ENCODE data around the gene IST1.
"Not testable (repeated sequence)": the region's sequence is repeated elsewhere in the genome, so short reads cannot be mapped to it uniquely, and the experiment has no call there.

IST1 gene

GRCh38 chr16:71893888-71894228 is 1.5 kb upstream of the IST1 start:
- Mint-ChIP-seq H3K27me3 (peaks cover 10% of the 10 kb centered on the region), H3K4me1 (peaks cover 30% of the 10 kb centered on the region), H3K4me3 (peak overlapping the region; percentile 99), H3K27ac (peak overlapping the region; percentile 99), H3K36me3 (peaks cover 5% of the 10 kb centered on the region), H3K9me3 (no peaks in the 10 kb centered on the region)
- no peak for DNase-seq
- CTCF ChIA-PET, result interaction anchor here (4.2 kb wide), 1 partner anchor 11 kb away, joined by 33 read pairs; the partner anchor contains the start of gene ZNF821

- H3K4me1 Mint-ChIP-seq, result peaks cover 34% of the 10 kb centered on the region
- DNase-seq, result peak; percentile 51
- peaks cover 9% of the 10 kb centered on the region for H3K27me3 Mint-ChIP-seq
- no peaks in the 10 kb centered on the region for H3K9me3 Mint-ChIP-seq
- peaks cover 6% of the 10 kb centered on the region for H3K36me3 Mint-ChIP-seq
- H3K4me3 Mint-ChIP-seq, result peak overlapping the region; percentile 99
- CTCF ChIA-PET, result interaction anchor here (4.2 kb wide), 1 partner anchor 12 kb away, joined by 33 read pairs; the partner anchor contains the start of gene ZNF821
- peak overlapping the region; percentile 99 for H3K27ac Mint-ChIP-seq
These were observed 956 bp upstream of the IST1 start for GRCh38 chr16:71894229-71894920.

GRCh38 chr16:71895679-71896365 is 491 bp downstream of the IST1 start:
- peaks cover 41% of the 10 kb centered on the region for H3K4me1 Mint-ChIP-seq
- no peaks in the 10 kb centered on the region for H3K9me3 Mint-ChIP-seq
- H3K27me3 Mint-ChIP-seq, result peaks cover 4% of the 10 kb centered on the region
- peak overlapping the region; percentile 99 for H3K27ac Mint-ChIP-seq
- no peak for DNase-seq
- CTCF ChIA-PET, result interaction anchor here (4.2 kb wide), 1 partner anchor 13 kb away, joined by 33 read pairs; the partner anchor contains the start of gene ZNF821
- peaks cover 7% of the 10 kb centered on the region for H3K36me3 Mint-ChIP-seq
- peak overlapping the region; percentile 99 for H3K4me3 Mint-ChIP-seq

- H3K27ac Mint-ChIP-seq, result peak overlapping the region; percentile 77
- peaks cover 7% of the 10 kb centered on the region for H3K36me3 Mint-ChIP-seq
- no peaks in the 10 kb centered on the region for H3K9me3 Mint-ChIP-seq
- peaks cover 4% of the 10 kb centered on the region for H3K27me3 Mint-ChIP-seq
- peaks cover 44% of the 10 kb centered on the region for H3K4me1 Mint-ChIP-seq
- peak overlapping the region; percentile 99 for H3K4me3 Mint-ChIP-seq
- CTCF ChIA-PET, result interaction anchor here (1.2 to 4.2 kb wide), 3 partner anchors 14 to 65 kb away, joined by 4 to 33 read pairs (median 5); partner anchors contain the start of gene ZNF821
- no peak for DNase-seq
These were observed 1.5 kb downstream of the IST1 start for GRCh38 chr16:71896764-71897368.

GRCh38 chr16:71899171-71899570 is 3.8 kb downstream of the IST1 start:
- H3K4me1 Mint-ChIP-seq, result peaks cover 55% of the 10 kb centered on the region
- H3K4me3 Mint-ChIP-seq, result no peak overlapping the region
- peaks cover 2% of the 10 kb centered on the region for H3K27me3 Mint-ChIP-seq
- no peak for DNase-seq
- H3K36me3 Mint-ChIP-seq, result peaks cover 9% of the 10 kb centered on the region
- H3K9me3 Mint-ChIP-seq, result no peaks in the 10 kb centered on the region
- CTCF ChIA-PET, result interaction anchor here (1.2 to 1.6 kb wide), 2 partner anchors 15 to 62 kb away, joined by 3 to 5 read pairs; no protein-coding TSS in a partner anchor
- no peak overlapping the region for H3K27ac Mint-ChIP-seq

- CTCF ChIA-PET, result interaction anchor here (1.0 kb wide), 1 partner anchor 15 kb away, joined by 3 read pairs; no protein-coding TSS in a partner anchor
- H3K4me3 Mint-ChIP-seq, result no peak overlapping the region
- DNase-seq, result no peak
- no peaks in the 10 kb centered on the region for H3K27me3 Mint-ChIP-seq
- peaks cover 67% of the 10 kb centered on the region for H3K4me1 Mint-ChIP-seq
- no peak overlapping the region for H3K27ac Mint-ChIP-seq
- peaks cover 15% of the 10 kb centered on the region for H3K36me3 Mint-ChIP-seq
- H3K9me3 Mint-ChIP-seq, result no peaks in the 10 kb centered on the region
These were observed 7.5 kb downstream of the IST1 start for GRCh38 chr16:71902656-71903365.

- DNase-seq, result no peak
- H3K27ac Mint-ChIP-seq, result no peak overlapping the region
- H3K36me3 Mint-ChIP-seq, result peaks cover 17% of the 10 kb centered on the region
- no peaks in the 10 kb centered on the region for H3K9me3 Mint-ChIP-seq
- no peaks in the 10 kb centered on the region for H3K27me3 Mint-ChIP-seq
- CTCF ChIA-PET, result interaction anchor here (1.9 kb wide), 1 partner anchor 58 kb away, joined by 5 read pairs; no protein-coding TSS in a partner anchor
- H3K4me3 Mint-ChIP-seq, result no peak overlapping the region
- H3K4me1 Mint-ChIP-seq, result peaks cover 63% of the 10 kb centered on the region
These were observed 8.3 kb downstream of the IST1 start for GRCh38 chr16:71903608-71904007.

- Mint-ChIP-seq H3K4me3 (no peak overlapping the region), H3K27me3 (no peaks in the 10 kb centered on the region), H3K9me3 (no peaks in the 10 kb centered on the region), H3K27ac (no peak overlapping the region), H3K36me3 (peaks cover 20% of the 10 kb centered on the region), H3K4me1 (peaks cover 61% of the 10 kb centered on the region)
- CTCF ChIA-PET, result interaction anchor here (1.9 kb wide), 1 partner anchor 58 kb away, joined by 5 read pairs; no protein-coding TSS in a partner anchor
- no peak for DNase-seq
These were observed 8.9 kb downstream of the IST1 start for GRCh38 chr16:71904239-71904638.

GRCh38 chr16:71905765-71906164 is 10.4 kb downstream of the IST1 start:
- DNase-seq, CTCF ChIA-PET, H3K4me3 Mint-ChIP-seq: not testable (repeated sequence)

GRCh38 chr16:71911121-71911520 is 15.8 kb downstream of the IST1 start:
- peaks cover 37% of the 10 kb centered on the region for H3K36me3 Mint-ChIP-seq
- no peak for DNase-seq
- H3K4me3 Mint-ChIP-seq, result no peak overlapping the region
- H3K9me3 Mint-ChIP-seq, result no peaks in the 10 kb centered on the region
- CTCF ChIA-PET, result interaction anchor here (1.1 kb wide), 1 partner anchor 51 kb away, joined by 3 read pairs; no protein-coding TSS in a partner anchor
- H3K4me1 Mint-ChIP-seq, result peaks cover 34% of the 10 kb centered on the region
- no peaks in the 10 kb centered on the region for H3K27me3 Mint-ChIP-seq
- H3K27ac Mint-ChIP-seq, result no peak overlapping the region

More at GRCh38 chr16:71905765-71906164, 10.4 kb downstream of the IST1 start:
- Mint-ChIP-seq H3K36me3 (peaks cover 23% of the 10 kb centered on the region), H3K27ac (peak overlapping the region; percentile 4), H3K4me1 (peaks cover 57% of the 10 kb centered on the region)
- H3K9me3 Mint-ChIP-seq, H3K27me3 Mint-ChIP-seq: not testable (repeated sequence)

GRCh38 chr16:71912534-71913275 is 17.4 kb downstream of the IST1 start:
- no peaks in the 10 kb centered on the region for H3K9me3 Mint-ChIP-seq
- no peak for DNase-seq
- H3K4me3 Mint-ChIP-seq, result no peak overlapping the region
- no peak overlapping the region for H3K27ac Mint-ChIP-seq
- H3K36me3 Mint-ChIP-seq, result peaks cover 46% of the 10 kb centered on the region
- no peaks in the 10 kb centered on the region for H3K27me3 Mint-ChIP-seq
- peaks cover 31% of the 10 kb centered on the region for H3K4me1 Mint-ChIP-seq
- CTCF ChIA-PET, result no interaction called here

GRCh38 chr16:71914802-71915201 is 19.5 kb downstream of the IST1 start:
- H3K36me3 Mint-ChIP-seq, result peaks cover 51% of the 10 kb centered on the region
- H3K27me3 Mint-ChIP-seq, result no peaks in the 10 kb centered on the region
- peaks cover 30% of the 10 kb centered on the region for H3K4me1 Mint-ChIP-seq
- no peaks in the 10 kb centered on the region for H3K9me3 Mint-ChIP-seq
- CTCF ChIA-PET, result no interaction called here
- no peak for DNase-seq
- H3K27ac Mint-ChIP-seq, result no peak overlapping the region
- H3K4me3 Mint-ChIP-seq, result no peak overlapping the region

GRCh38 chr16:71915350-71915749 is 20.0 kb downstream of the IST1 start:
- no peak overlapping the region for H3K4me3 Mint-ChIP-seq
- no peaks in the 10 kb centered on the region for H3K9me3 Mint-ChIP-seq
- CTCF ChIA-PET, result no interaction called here
- peaks cover 27% of the 10 kb centered on the region for H3K4me1 Mint-ChIP-seq
- no peaks in the 10 kb centered on the region for H3K27me3 Mint-ChIP-seq
- peaks cover 55% of the 10 kb centered on the region for H3K36me3 Mint-ChIP-seq
- DNase-seq, result no peak
- no peak overlapping the region for H3K27ac Mint-ChIP-seq
